ENCODE data around the gene MYO1D. TPM values are rescaled to one million over a fixed set of nuclear protein-coding genes. Genes with fewer than 3 reads are reported as not detected.

The MYO1D gene
- total RNA-seq, 4 donors from 2014 or later = 36.9 to 49.2 (median 39.5) TPM

- DNase-seq (ENCODE audit: low spot score) = no peak
- no peak for TF ChIP-seq CTCF (IDR thresholded peaks at IDR 0.05)
- no peak for ATAC-seq (ENCODE audit: low FRiP score)
Measured at GRCh38 chr17:32846143-32846542, 30.8 kb downstream of the MYO1D start.

DNA sequence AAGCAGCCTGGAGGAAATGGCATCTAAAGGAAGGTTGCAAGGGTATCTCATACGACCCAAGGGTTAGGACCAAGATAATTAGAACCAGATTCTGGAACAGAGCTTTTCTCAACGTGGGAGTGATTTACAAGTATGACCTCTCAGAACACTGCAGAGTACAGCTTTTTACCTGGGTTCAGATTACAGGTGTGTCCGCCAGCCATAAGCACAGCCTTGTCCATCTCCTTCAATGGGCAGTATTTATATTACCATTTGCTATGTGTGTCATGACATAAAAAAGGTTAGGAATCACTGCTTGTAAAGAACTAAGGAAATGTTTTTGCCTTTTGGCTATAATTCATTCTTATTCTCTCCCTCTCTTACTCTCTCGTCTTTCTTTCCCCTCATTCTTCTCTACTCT is 36.7 kb downstream of the MYO1D start:
- DNase-seq (ENCODE audit: low spot score) (no peak), ATAC-seq (ENCODE audit: low FRiP score) (no peak)
- no peak for TF ChIP-seq CTCF (IDR thresholded peaks at IDR 0.05)

GRCh38 chr17:32836527-32836926 is 40.4 kb downstream of the MYO1D start:
- DNase-seq (ENCODE audit: low spot score) = no peak
- TF ChIP-seq CTCF (IDR thresholded peaks at IDR 0.05) = no peak
- ATAC-seq (ENCODE audit: low FRiP score) = no peak

GRCh38 chr17:32835291-32835761 is 41.6 kb downstream of the MYO1D start:
- TF ChIP-seq CTCF (IDR thresholded peaks at IDR 0.05) = no peak
- no peak for ATAC-seq (ENCODE audit: low FRiP score)
- no peak for DNase-seq (ENCODE audit: low spot score)

GRCh38 chr17:32834104-32834503 is 42.8 kb downstream of the MYO1D start:
- no peak for TF ChIP-seq CTCF (IDR thresholded peaks at IDR 0.05)
- DNase-seq (ENCODE audit: low spot score) (no peak), ATAC-seq (ENCODE audit: low FRiP score) (no peak)

GRCh38 chr17:32833526-32833925 is 43.4 kb downstream of the MYO1D start:
- DNase-seq (ENCODE audit: low spot score) (no peak), ATAC-seq (ENCODE audit: low FRiP score) (no peak)
- no peak for TF ChIP-seq CTCF (IDR thresholded peaks at IDR 0.05)

- TF ChIP-seq CTCF (IDR thresholded peaks at IDR 0.05) = no peak
- ATAC-seq (ENCODE audit: low FRiP score) = no peak
- no peak for DNase-seq (ENCODE audit: low spot score)
Measured at GRCh38 chr17:32833076-32833475, 43.8 kb downstream of the MYO1D start.

All from omental fat pad (tissue), 4 donors.